BLaER1 (cell line): ENCODE measurements around the gene SIX2.

Source experiments
- H3K27ac ChIP-seq: shearing (Covaris generic); formaldehyde crosslinking; 2 replicates; pipeline ENCODE4 v1.8.1; 2022
- H3K27me3 ChIP-seq: shearing (Covaris generic); formaldehyde crosslinking; 2 replicates; pipeline ENCODE4 v1.8.1; 2022
- H3K36me3 ChIP-seq: shearing (Covaris generic); formaldehyde crosslinking; 2 replicates; pipeline ENCODE4 v1.8.1; 2022
- H3K4me1 ChIP-seq: shearing (Covaris generic); formaldehyde crosslinking; 2 replicates; pipeline ENCODE4 v1.8.1; 2022
- H3K4me2 ChIP-seq: shearing (Covaris generic); formaldehyde crosslinking; 2 replicates; pipeline ENCODE4 v1.8.1; 2022
- H3K4me3 ChIP-seq: shearing (Covaris generic); formaldehyde crosslinking; 2 replicates; pipeline ENCODE4 v1.8.1; 2022
- H3K9ac ChIP-seq: shearing (Covaris generic); formaldehyde crosslinking; 2 replicates; pipeline ENCODE4 v1.8.1; 2022
- H3K9me3 ChIP-seq: shearing (Covaris generic); formaldehyde crosslinking; 2 replicates; pipeline ENCODE4 v1.8.1; 2022
- H4K20me1 ChIP-seq: shearing (Covaris generic); formaldehyde crosslinking; 2 replicates; pipeline ENCODE4 v1.8.1; 2022
- Cebpa-rat ChIP-seq: shearing (Covaris generic); IDR thresholded peaks from 2 replicates; pipeline ENCODE4 v1.8.1; 2022

SIX2 gene

DNA sequence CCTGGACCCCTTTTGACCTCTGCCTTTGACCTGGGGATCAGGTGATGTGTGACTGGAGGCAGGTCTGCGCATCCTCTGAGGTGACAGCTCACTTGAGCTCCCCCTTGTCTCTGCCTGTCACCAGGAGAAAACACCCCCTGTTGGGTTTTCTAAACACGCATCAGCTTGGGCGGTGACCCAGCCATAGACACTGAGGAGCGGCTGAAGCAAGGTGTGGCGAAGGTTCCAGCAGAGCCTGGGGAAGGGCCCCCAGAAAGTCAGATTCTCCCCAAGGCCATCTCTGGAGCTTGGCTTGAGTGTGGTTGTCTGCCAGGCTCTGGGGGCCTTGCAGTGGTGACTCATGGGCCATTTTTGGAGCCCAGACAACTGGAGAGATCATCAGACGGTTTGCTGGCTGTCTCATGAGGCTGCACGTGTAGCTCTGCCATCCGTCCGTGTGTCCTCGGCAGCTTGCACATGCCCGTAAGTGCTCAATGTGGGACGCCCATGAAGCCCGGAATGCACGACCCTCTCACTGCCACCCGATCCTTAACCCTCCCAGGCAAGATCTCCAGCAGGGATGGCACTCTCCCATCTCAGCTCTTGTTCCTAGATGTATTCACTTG lies 38.3 kb downstream of the SIX2 start:
- Histone ChIP-seq H3K36me3 (no peaks in the 10 kb centered on the region), H3K9me3 (no peaks in the 10 kb centered on the region), H3K4me1 (no peaks in the 10 kb centered on the region), H3K4me3 (no peak overlapping the region), H3K9ac (no peak overlapping the region), H3K27me3 (no peaks in the 10 kb centered on the region), H3K4me2 (no peak overlapping the region), H4K20me1 (no peaks in the 10 kb centered on the region), H3K27ac (no peak overlapping the region)
- TF ChIP-seq Cebpa-rat: no peak

DNA sequence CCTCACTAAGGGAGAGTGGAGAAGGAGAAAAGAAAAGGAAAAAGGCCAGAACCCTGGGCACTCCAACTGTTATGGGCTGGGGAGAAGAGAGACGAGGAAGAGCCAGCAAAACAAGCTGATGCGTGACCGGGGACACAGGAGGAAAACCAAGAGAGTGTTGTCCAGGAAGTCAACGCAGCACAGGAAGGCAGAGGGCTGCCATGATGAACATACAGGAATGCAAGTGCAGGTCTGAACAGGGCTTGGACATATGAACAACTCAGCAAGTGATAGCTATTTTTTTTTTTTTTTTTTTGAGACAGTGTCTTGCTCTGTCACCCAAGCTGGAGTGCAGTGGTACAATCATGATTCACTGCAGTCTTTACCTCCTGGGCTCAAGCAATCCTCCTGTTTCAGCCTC lies 39.3 kb downstream of the SIX2 start:
- Histone ChIP-seq H3K9me3 (no peaks in the 10 kb centered on the region), H4K20me1 (no peaks in the 10 kb centered on the region), H3K9ac (no peak overlapping the region), H3K27me3 (no peaks in the 10 kb centered on the region), H3K36me3 (no peaks in the 10 kb centered on the region), H3K4me1 (no peaks in the 10 kb centered on the region), H3K4me3 (no peak overlapping the region), H3K4me2 (no peak overlapping the region), H3K27ac (no peak overlapping the region)
- TF ChIP-seq Cebpa-rat: no peak

DNA sequence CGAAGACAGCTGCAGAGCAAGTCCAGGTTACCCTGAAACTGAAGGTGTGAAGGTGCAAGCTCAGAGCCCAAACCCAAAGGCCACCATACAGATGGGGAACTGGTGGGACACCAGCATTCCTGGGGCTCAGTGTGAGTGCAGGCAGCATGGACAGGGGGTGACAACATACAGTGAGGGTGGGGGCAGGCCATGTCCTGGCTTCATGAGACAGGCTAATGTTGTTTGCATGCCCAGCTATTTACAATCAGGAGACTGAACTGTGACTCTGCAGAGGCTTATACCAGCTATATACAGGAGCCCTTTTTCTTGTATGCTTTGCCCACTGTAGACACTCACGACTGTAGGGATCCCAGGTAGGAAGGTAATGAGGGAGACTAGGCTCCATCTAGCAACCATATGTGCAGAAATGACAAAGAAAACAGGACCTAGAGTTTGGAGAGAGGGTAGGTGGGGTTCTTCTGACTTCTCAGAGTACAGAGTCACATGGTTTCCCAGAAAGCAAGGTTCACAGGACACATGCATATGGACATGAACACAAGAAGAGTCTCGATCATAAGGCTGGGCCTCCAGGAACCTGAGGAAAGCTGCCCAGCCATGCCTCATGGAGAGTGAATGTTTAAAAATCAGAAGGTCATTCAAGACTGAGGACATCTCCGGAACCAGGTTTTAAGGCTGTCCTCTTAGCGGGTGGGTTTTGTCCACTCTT lies 41.4 kb downstream of the SIX2 start:
- no peak overlapping the region for H3K27ac ChIP-seq
- no peaks in the 10 kb centered on the region for H4K20me1 ChIP-seq
- no peaks in the 10 kb centered on the region for H3K27me3 ChIP-seq
- no peak overlapping the region for H3K4me2 ChIP-seq
- H3K9ac ChIP-seq: no peak overlapping the region
- H3K4me3 ChIP-seq: no peak overlapping the region
- H3K9me3 ChIP-seq: no peaks in the 10 kb centered on the region
- no peaks in the 10 kb centered on the region for H3K36me3 ChIP-seq
- H3K4me1 ChIP-seq: peaks cover 3% of the 10 kb centered on the region; the same call in 1 of the 2 replicates
- TF ChIP-seq Cebpa-rat: no peak

- Histone ChIP-seq H3K27me3 (no peaks in the 10 kb centered on the region), H4K20me1 (no peaks in the 10 kb centered on the region), H3K4me2 (no peak overlapping the region), H3K4me3 (no peak overlapping the region), H3K9me3 (no peaks in the 10 kb centered on the region), H3K36me3 (no peaks in the 10 kb centered on the region), H3K27ac (no peak overlapping the region), H3K9ac (no peak overlapping the region), H3K4me1 (peaks cover 3% of the 10 kb centered on the region; the same call in 1 of the 2 replicates)
- no peak for TF ChIP-seq Cebpa-rat
Observed at GRCh38 chr2:44967056-44967455, 42.2 kb downstream of the SIX2 start.

GRCh38 chr2:44965684-44966083 lies 43.6 kb downstream of the SIX2 start:
- no peak for TF ChIP-seq Cebpa-rat
- Histone ChIP-seq H3K9ac (no peak overlapping the region), H3K36me3 (no peaks in the 10 kb centered on the region), H3K4me1 (peaks cover 3% of the 10 kb centered on the region; the same call in 1 of the 2 replicates), H3K4me3 (no peak overlapping the region), H3K27ac (no peak overlapping the region), H4K20me1 (no peaks in the 10 kb centered on the region), H3K4me2 (no peak overlapping the region), H3K9me3 (no peaks in the 10 kb centered on the region), H3K27me3 (no peaks in the 10 kb centered on the region)

GRCh38 chr2:44964752-44965236 lies 44.5 kb downstream of the SIX2 start:
- no peak for TF ChIP-seq Cebpa-rat
- Histone ChIP-seq H3K27ac (no peak overlapping the region), H3K9me3 (no peaks in the 10 kb centered on the region), H3K9ac (no peak overlapping the region), H3K36me3 (no peaks in the 10 kb centered on the region), H3K4me2 (no peak overlapping the region), H3K4me3 (no peak overlapping the region), H4K20me1 (no peaks in the 10 kb centered on the region), H3K4me1 (peaks cover 3% of the 10 kb centered on the region; the same call in 1 of the 2 replicates), H3K27me3 (no peaks in the 10 kb centered on the region)

DNA sequence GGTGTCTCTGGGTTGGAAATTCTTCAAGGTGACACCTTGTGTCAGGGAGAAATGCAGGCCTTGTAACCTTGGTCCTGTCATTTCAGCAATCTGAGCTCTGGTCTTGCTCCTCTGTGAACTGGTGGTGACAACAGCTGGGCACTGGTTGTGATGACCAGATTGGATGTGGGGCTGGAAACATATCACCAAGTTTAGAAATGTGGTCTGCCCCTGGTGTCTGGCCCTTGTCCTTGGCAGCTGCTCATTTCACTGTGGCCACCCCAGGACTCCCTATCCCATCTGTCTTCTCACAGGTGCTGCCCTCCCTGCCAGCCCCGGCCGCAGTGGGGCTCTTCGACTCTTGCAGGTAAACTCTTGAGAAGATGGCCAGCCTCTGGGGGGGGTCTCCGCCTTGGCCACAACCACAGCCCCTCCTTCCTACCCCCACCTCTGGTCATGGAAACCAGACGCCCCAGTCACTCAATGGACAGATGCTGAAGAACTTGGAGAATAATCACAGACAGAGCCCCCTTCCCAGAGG lies 47.0 kb downstream of the SIX2 start:
- no peaks in the 10 kb centered on the region for H3K9me3 ChIP-seq
- H3K27me3 ChIP-seq: no peaks in the 10 kb centered on the region
- TF ChIP-seq Cebpa-rat: no peak
- H4K20me1 ChIP-seq: no peaks in the 10 kb centered on the region
- H3K9ac ChIP-seq: no peak overlapping the region
- H3K36me3 ChIP-seq: no peaks in the 10 kb centered on the region
- H3K27ac ChIP-seq: no peak overlapping the region
- H3K4me2 ChIP-seq: no peak overlapping the region
- peaks cover 3% of the 10 kb centered on the region; the same call in 1 of the 2 replicates for H3K4me1 ChIP-seq
- H3K4me3 ChIP-seq: no peak overlapping the region

GRCh38 chr2:44960871-44961270 lies 48.4 kb downstream of the SIX2 start:
- no peak for TF ChIP-seq Cebpa-rat
- Histone ChIP-seq H3K9me3 (no peaks in the 10 kb centered on the region), H3K4me2 (no peak overlapping the region), H3K27ac (no peak overlapping the region), H3K36me3 (no peaks in the 10 kb centered on the region), H3K27me3 (peaks cover 4% of the 10 kb centered on the region; the same call in 1 of the 2 replicates), H4K20me1 (no peaks in the 10 kb centered on the region), H3K4me3 (no peak overlapping the region), H3K4me1 (peaks cover 3% of the 10 kb centered on the region; the same call in 1 of the 2 replicates), H3K9ac (no peak overlapping the region)

DNA sequence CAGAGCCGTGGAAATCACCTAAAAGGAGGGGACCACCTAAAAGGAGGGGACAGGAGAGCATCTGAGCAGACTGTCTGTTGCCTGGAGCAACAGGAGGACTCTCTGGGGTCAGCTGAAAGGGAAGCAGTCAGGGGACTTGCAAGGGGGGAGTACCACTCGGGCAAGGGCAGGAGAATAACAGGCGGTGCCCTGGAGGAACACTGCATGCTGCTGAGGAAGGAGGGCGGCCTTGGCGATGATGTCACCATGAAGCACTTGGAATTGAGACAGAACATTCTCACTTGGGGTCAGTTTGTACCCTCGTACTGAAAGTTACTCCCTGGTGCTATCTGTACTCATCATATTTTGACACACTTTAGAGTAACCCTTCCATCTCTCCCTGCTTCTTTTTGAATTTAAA lies 49.4 kb downstream of the SIX2 start:
- H3K36me3 ChIP-seq: no peaks in the 10 kb centered on the region
- H3K9me3 ChIP-seq: no peaks in the 10 kb centered on the region
- H3K27ac ChIP-seq: no peak overlapping the region
- H3K9ac ChIP-seq: no peak overlapping the region
- H4K20me1 ChIP-seq: peaks cover 7% of the 10 kb centered on the region; the same call in 1 of the 2 replicates
- peaks cover 14% of the 10 kb centered on the region for H3K27me3 ChIP-seq
- no peak overlapping the region for H3K4me3 ChIP-seq
- H3K4me2 ChIP-seq: no peak overlapping the region
- peaks cover 10% of the 10 kb centered on the region; the same call in 1 of the 2 replicates for H3K4me1 ChIP-seq
- TF ChIP-seq Cebpa-rat: no peak
